CD4-positive, alpha-beta T cell treated with Interleukin-4 for 4 hours (primary cell): ENCODE data around the gene UNC119.
"Not testable (repeated sequence)": the region's sequence is repeated elsewhere in the genome, so short reads cannot be mapped to it uniquely, and the experiment has no call there.

Experiments
- DNase-seq: peaks from one replicate; pipeline ENCODE4 v3.0.0-alpha.2; 2020

Gene UNC119

DNA sequence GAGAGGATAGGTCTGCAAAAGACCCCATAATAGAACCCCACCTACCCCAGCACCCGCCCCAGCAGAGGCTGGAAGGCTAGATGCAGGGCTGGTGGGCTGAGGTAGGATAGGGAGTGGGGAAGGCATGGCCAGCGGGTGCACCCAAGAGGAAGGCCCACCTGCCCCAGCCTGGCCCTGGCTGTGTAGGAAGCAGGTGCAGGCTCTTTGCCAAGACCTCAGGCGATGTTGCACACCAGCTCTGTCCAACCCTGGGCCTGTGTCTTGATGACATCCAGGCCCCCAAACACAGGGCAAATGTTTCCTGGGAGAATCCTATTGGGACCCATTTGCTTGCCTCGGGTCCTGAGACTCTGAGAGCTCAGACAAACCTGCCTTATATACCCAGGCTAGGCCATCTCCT is 12.2 kb downstream of the UNC119 start:
- DNase-seq: no peak

DNA sequence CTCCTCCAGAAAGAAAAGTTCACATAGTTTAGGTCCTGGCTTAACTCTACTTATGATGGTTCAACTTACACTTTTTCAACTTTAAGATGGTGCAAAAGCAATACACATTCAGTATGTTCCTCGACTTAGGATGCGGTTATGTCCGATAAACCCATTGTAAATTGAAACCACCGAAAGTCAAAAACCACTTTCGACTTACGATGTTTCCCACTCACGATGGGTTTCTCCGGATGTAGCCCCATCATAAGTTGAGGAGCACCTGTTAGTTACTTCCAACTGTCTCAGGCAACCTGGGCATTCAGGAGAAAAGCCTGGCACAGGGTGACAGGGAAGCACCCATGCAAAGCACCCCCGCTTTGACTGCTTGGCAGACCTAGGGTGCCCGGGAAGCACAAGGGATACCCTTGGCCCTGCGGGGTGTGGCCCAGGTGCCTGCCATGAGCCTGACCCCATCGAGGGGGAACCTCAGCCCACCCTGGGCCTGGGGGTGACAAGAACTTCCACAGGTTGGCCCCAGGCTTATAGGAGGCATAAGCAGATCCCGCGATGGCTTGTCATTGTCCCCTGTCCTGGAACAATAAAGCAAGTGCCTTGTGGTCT is 14.0 kb downstream of the UNC119 start:
- DNase-seq: no peak

- DNase-seq: no peak
Measured at GRCh38 chr17:28537219-28537610, 15.2 kb downstream of the UNC119 start.

DNA sequence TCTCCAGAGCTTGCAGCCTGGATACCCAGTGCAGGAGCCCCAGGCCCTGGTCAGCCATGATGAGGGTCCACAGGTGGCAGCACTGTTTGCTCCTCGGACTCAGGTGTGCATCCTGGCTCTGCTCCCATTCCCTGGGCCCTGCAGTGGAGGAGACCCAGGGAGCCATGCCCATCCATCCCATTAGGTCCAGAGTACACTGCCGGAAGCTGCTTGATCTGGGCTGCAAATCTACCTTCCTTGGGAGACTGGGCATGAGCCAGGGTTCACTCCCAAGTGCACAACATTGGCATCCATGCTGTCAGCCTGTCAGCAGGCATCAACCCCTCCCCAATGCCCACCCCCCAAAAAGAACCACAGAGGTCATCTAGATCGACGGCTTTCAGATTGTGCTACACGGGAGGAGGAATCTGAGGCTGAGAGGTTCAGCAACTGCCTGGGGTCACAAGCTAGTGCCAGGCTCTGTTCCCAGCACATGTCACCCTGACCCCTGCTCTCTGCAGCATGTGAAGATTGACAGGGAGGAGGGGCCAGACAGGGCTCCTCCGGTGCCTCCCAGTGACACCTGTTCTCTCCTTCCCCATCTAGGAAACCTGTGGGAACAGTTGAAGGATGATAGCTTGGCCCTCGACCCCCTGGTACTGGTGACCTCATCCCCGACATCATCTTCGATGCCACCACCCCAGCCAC is 15.7 kb downstream of the UNC119 start:
- no peak for DNase-seq

- no peak for DNase-seq
Measured at GRCh38 chr17:28534740-28535375, 17.6 kb downstream of the UNC119 start.

- no peak for DNase-seq
Measured at GRCh38 chr17:28533091-28533807, 19.2 kb downstream of the UNC119 start.

DNA sequence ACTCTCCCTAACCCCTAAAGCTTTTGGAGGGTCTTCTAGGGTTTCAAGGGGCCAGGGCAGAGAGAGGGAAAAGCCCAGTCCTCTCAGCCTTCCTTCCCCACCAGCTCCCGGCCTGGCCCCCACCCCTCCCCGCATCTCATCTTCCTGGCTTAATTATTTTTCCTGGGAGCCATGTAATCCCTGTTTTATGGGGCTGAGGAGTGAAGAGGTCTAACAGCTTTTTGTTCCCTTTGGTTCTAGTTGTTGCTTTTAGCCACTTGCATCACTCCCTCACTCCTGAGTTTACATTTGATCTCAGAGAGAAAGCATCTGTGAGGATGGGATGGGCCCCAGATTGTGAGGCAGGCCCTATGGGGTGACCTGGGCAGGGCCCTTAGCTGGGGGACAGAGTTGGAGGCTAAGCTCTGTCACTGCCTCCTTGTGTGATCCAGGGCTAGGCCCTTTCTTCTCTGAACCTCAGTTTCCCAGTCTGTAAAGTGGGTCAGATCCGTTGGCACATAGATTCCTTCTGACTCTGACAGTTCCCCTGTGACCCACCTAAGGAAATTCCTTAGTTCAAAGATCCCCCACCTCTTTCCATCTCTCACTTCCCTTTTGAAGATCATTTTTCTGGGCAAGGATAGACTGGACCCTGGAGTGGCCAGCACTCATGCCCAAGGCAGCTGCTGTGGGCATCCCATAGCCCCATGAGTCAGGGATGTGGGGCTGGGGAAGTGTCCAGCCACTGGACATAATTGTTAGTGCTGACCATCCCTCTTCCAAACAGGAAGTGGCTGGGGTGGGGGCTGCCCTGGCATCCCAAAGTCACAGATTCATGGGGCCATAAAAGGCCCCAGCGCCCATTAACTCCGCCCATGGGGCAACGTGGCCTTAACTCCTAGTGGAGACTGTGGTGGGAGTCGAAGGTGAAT is 20.1 kb downstream of the UNC119 start:
- no peak for DNase-seq

GRCh38 chr17:28530926-28531325 is 21.5 kb downstream of the UNC119 start:
- no peak for DNase-seq

DNA sequence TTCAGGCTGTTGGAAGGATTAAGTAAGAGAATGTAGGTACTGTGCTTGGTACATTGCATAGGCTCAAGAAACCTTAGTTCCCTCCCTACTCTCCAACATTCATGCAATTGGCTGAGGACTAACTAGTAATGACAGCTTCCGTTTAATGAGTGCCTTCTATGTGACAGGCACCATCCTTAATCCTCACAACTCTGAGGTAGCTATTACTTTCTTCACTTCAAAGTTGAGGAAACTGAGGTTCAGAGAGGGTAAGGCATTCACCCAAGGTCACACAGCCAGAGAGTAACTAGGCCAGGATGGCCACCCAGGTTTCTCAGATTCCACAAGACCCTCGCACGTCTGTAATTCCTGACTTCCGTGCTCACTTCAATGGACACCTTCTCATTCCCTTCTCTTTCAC is 22.2 kb downstream of the UNC119 start:
- DNase-seq: no peak

- no peak for DNase-seq
Measured at GRCh38 chr17:28529013-28529400, 23.4 kb downstream of the UNC119 start.

DNA sequence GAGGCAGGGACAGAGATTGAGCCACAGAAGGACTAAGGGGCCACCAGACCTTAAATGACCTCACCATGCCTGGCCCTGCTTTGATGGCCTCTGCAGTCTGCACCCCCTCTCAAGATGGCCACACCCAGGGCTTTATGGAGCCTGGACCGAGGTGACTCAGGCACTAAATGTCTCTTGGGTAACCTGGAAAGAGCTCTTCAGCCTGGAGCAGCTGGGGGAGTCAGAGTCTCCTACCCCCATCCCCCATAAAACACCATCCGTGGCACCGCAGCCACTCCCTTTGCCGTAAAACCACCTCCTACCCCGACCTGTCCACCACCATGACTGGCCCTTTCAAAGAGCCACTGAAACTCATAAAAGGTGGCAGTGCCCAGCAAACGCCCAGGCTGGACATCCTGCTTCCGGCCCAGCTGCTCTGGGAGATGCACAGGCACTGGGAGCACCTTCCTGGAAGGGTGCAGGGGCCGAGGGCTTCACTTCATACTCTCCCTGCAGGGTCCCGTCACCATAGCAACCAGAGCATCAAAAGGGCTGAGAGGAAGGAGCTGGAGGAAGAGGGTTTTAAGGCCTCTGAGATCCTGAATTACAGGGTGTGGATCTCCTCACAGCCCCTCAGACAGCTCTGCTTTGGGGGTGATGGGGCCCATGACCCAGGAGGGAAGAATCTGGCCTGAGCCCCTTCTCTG is 24.0 kb downstream of the UNC119 start:
- no peak for DNase-seq

GRCh38 chr17:28527859-28528258 is 24.6 kb downstream of the UNC119 start:
- DNase-seq: no peak

GRCh38 chr17:28527181-28527681 is 25.2 kb downstream of the UNC119 start:
- DNase-seq: no peak

GRCh38 chr17:28526381-28526780 is 26.0 kb downstream of the UNC119 start:
- no peak for DNase-seq

GRCh38 chr17:28524476-28525424 is 27.7 kb downstream of the UNC119 start:
- DNase-seq: no peak

GRCh38 chr17:28523876-28524275 is 28.5 kb downstream of the UNC119 start:
- DNase-seq: no peak

- DNase-seq: no peak
Measured at GRCh38 chr17:28523186-28523585, 29.2 kb downstream of the UNC119 start.

DNA sequence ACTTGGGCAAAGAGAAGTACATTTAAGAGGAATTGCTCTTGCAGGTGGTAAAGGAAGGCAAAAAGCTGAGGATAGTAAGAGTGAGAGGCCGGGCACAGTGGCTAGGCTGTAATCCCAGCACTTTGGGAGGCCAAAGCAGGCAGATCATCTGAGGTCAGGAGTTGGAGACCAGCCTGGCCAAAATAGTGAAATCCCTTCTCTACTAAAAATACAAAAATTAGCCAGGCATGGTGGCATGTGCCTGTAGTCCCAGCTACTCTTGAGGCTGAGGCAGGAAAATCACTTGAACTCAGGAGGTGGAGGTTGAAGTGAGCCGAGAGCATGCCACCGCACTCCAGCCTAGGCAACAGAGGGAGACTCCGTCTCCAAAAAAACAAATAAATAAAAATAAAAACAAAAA is 30.1 kb downstream of the UNC119 start:
- DNase-seq: not testable (repeated sequence)

DNA sequence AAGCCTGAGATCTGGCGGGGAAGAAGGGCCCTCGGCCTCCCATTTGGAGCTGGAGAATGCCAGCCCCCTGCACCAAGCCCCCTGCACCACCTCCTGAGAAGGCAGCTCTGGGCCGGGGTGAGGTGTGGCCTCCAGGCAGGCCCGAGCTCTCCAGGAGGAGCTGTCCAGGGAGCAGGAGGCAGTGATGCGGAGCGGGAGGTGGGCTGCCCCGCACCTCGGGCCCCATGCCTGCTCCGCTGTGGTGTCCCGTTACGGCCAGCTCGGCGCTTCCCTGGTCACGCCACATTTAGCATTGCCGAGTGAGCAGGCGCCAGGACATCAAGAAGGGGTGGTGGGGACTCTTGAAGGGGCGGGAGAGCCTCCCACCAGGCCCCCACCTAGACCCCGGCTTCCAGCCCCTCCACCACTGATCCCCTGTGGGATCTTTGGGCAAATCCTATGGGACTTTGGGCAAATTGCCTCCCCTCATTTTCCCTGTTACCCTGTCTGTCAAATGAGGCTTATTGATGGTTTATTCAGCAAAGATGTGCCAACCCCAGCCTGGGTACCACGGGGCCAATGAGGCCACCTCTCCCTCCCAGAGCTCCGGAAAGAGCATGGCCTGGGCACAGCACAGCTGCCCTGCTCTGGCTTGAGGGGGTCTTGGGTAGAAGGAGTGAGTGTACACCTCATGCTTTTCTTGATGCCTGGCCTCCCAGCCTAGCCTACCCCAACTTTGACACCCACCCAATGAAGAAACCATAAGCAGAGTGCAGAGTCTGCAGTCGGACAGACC is 30.9 kb downstream of the UNC119 start:
- DNase-seq: no peak

DNA sequence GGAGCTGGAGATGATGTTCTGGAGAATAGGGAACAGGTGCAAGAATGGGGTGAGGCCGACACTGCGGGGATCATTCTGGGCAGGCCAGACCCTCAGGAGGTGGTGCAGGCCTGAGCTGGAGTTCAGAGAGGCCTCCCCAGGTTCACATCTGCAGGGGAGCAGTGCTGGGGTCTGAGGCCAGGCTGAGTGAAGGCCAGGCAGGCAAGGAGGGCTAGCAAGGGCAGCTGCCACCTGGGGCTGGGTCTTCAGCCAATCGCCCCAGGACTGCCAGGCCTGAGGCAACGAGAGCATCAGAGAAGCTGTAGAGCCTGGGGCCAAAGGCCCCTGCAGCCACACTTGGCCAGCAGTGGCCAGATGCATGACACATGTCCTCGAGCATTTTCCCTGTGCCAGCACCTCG is 31.7 kb downstream of the UNC119 start:
- no peak for DNase-seq
